MCF 10A (cell line): ENCODE measurements around the gene ECT2L. TPM values are rescaled to one million over a fixed set of nuclear protein-coding genes. Genes with fewer than 3 reads are reported as not detected.

ENCODE experiments used
- BruUV-seq: library from RNA; stranded (reverse); fragments of 400-500 nt; replicated peaks from 2 replicates; lab custom pipeline; 2021; lab: Mats Ljungman, UMichigan
- CTCF ChIA-PET: fragments of 300-600 bp; sonication (Branson Sonifier 250); formaldehyde crosslinking; extraction: SDS; loops from one replicate; lab custom pipeline; 2021; ENCODE audit warnings: antibody characterized with exemption, inconsistent platforms; lab: Yijun Ruan, JAX
- POLR2A ChIA-PET: fragments of 300-600, 350-650 bp; sonication (Branson Sonifier 250); formaldehyde crosslinking; extraction: SDS; loops from one replicate; lab custom pipeline; 2020; ENCODE audit warnings: antibody characterized with exemption, inconsistent platforms; lab: Yijun Ruan, JAX
- DNase-seq: peaks from one replicate; pipeline ENCODE4 v3.0.0-alpha.2; 2018; ENCODE audit not compliant: unreplicated experiment
- H3K27ac Mint-ChIP-seq: one replicate; pipeline ENCODE4 v1.8.0; 2022; ENCODE audit warnings: mild to moderate bottlenecking, low read depth, mixed read lengths; ENCODE audit not compliant: unreplicated experiment
- H3K27me3 Mint-ChIP-seq: one replicate; pipeline ENCODE4 v1.8.0; 2022; ENCODE audit warnings: mixed read lengths; ENCODE audit not compliant: insufficient read depth, unreplicated experiment
- H3K36me3 Mint-ChIP-seq: one replicate; pipeline ENCODE4 v1.8.0; 2022; ENCODE audit warnings: mild to moderate bottlenecking, moderate library complexity, mixed read lengths; ENCODE audit not compliant: insufficient read depth, unreplicated experiment
- H3K4me1 Mint-ChIP-seq: one replicate; pipeline ENCODE4 v1.8.0; 2022; ENCODE audit warnings: mixed read lengths; ENCODE audit not compliant: insufficient read depth, unreplicated experiment
- H3K4me3 Mint-ChIP-seq: one replicate; pipeline ENCODE4 v1.8.0; 2022; ENCODE audit warnings: mild to moderate bottlenecking, moderate library complexity, mixed read lengths; ENCODE audit not compliant: unreplicated experiment
- H3K9me3 Mint-ChIP-seq: one replicate; pipeline ENCODE4 v1.8.0; 2022; ENCODE audit warnings: mixed read lengths; ENCODE audit not compliant: unreplicated experiment
- CTCF ChIP-seq: fragments of 200-600 bp; IDR thresholded peaks from one replicate; pipeline ENCODE4 v1.8.0; 2022; ENCODE audit warnings: antibody characterized with exemption, mild to moderate bottlenecking; ENCODE audit not compliant: unreplicated experiment
- intact Hi-C: fragments of 100-400 bp; cut with micrococcal nuclease; formaldehyde crosslinking; loops from 2 replicates; pipeline ENCODE4 v1.14.1; 2022
- total RNA-seq: library from RNA; stranded (reverse); gene quantifications from 2 replicates; pipeline ENCODE4 v1.2.3, GENCODE V29; 2022

Gene ECT2L
- total RNA-seq, 1 experiment from 2014 or later = not detected

GRCh38 chr6:138862456-138862855 is 66.6 kb downstream of the ECT2L start:
- Mint-ChIP-seq H3K36me3 (no peaks in the 10 kb centered on the region), H3K27ac (no peak overlapping the region), H3K9me3 (no peaks in the 10 kb centered on the region), H3K4me1 (no peaks in the 10 kb centered on the region), H3K27me3 (no peaks in the 10 kb centered on the region), H3K4me3 (no peak overlapping the region)
- no peak for DNase-seq
- ChIA-PET CTCF (no interaction called here), POLR2A (no interaction called here)
- no peak for TF ChIP-seq CTCF
- intact Hi-C loops = no loop called here
- BruUV-seq = no TSS peak

- no peak for DNase-seq
- H3K27me3 Mint-ChIP-seq = no peaks in the 10 kb centered on the region
- H3K4me1 Mint-ChIP-seq = no peaks in the 10 kb centered on the region
- POLR2A ChIA-PET = no interaction called here
- BruUV-seq = no TSS peak
- H3K9me3 Mint-ChIP-seq = no peaks in the 10 kb centered on the region
- intact Hi-C loops = no loop called here
- CTCF ChIA-PET = no interaction called here
- H3K4me3 Mint-ChIP-seq = no peak overlapping the region
- H3K36me3 Mint-ChIP-seq = no peaks in the 10 kb centered on the region
- no peak for TF ChIP-seq CTCF
- H3K27ac Mint-ChIP-seq = no peak overlapping the region
Observed at GRCh38 chr6:138863321-138863720, 67.4 kb downstream of the ECT2L start.

GRCh38 chr6:138864343-138864890 is 68.5 kb downstream of the ECT2L start:
- no peak for DNase-seq
- Mint-ChIP-seq H3K27ac (no peak overlapping the region), H3K27me3 (no peaks in the 10 kb centered on the region), H3K36me3 (no peaks in the 10 kb centered on the region), H3K4me1 (no peaks in the 10 kb centered on the region), H3K9me3 (no peaks in the 10 kb centered on the region), H3K4me3 (no peak overlapping the region)
- BruUV-seq = no TSS peak
- intact Hi-C loops = no loop called here
- TF ChIP-seq CTCF = no peak
- POLR2A ChIA-PET = no interaction called here
- CTCF ChIA-PET = interaction anchor here (0.7 kb wide), 1 partner anchor 99 kb away, joined by 3 read pairs; no protein-coding TSS in a partner anchor

GRCh38 chr6:138865480-138866109 is 69.7 kb downstream of the ECT2L start:
- Mint-ChIP-seq H3K36me3 (no peaks in the 10 kb centered on the region), H3K9me3 (no peaks in the 10 kb centered on the region), H3K27me3 (no peaks in the 10 kb centered on the region), H3K4me1 (no peaks in the 10 kb centered on the region), H3K4me3 (no peak overlapping the region), H3K27ac (no peak overlapping the region)
- POLR2A ChIA-PET = interaction anchor here (0.6 kb wide), 2 partner anchors 504 to 706 kb away, joined by 3 to 4 read pairs; no protein-coding TSS in a partner anchor
- BruUV-seq = no TSS peak
- no peak for TF ChIP-seq CTCF
- CTCF ChIA-PET = no interaction called here
- no peak for DNase-seq
- intact Hi-C loops = no loop called here
